Uterus (tissue), 4 donors: ENCODE data around the gene ACRBP. TPM values are rescaled to one million over a fixed set of nuclear protein-coding genes. Genes with fewer than 3 reads are reported as not detected.
"Not testable (repeated sequence)": the region's sequence is repeated elsewhere in the genome, so short reads cannot be mapped to it uniquely, and the experiment has no call there.

Experiments used
- DNase-seq, 2 donors: peaks; one replicate each; pipeline ENCODE4 v3.0.0-alpha.2; 2019 to 2020
- H3K27ac ChIP-seq, 2 donors: fragments of 200-600 bp; sonication (generic); 1 replicate in 1 of 2; 2 replicates in 1 of 2; pipeline ENCODE4 v1.5.1; 2016 to 2018
- H3K27me3 ChIP-seq, 2 donors: fragments of 200-600 bp; sonication (generic); one replicate each; pipeline ENCODE4 v1.5.1; 2018 to 2019; ENCODE audit warnings: control low read depth in 1 of 2
- H3K36me3 ChIP-seq, 2 donors: fragments of 200-600 bp; sonication (generic); one replicate each; pipeline ENCODE4 v1.5.1; 2019; ENCODE audit warnings: control low read depth in 1 of 2
- H3K4me1 ChIP-seq, 2 donors: fragments of 200-600 bp; sonication (generic); one replicate each; pipeline ENCODE4 v1.5.1; 2018 to 2019; ENCODE audit warnings: control low read depth in 1 of 2
- H3K4me3 ChIP-seq, 2 donors: fragments of 200-600 bp; sonication (generic); 1 replicate in 1 of 2; 2 replicates in 1 of 2; pipeline ENCODE4 v1.5.1; 2018 to 2019; ENCODE audit warnings: mild to moderate bottlenecking in 1 of 2
- H3K9me3 ChIP-seq, 2 donors: fragments of 200-600 bp; sonication (generic); one replicate each; pipeline ENCODE4 v1.5.1; 2019; ENCODE audit warnings: control low read depth in 1 of 2
- CTCF ChIP-seq, 4 experiments: fragments of 200-600 bp in 2 of 4; fragments of 450-650 bp in 2 of 4; sonication (generic) in 2 of 4; IDR thresholded peaks; one replicate each; pipeline ENCODE4 v1.5.1; 2016 to 2019; ENCODE audit warnings: antibody characterized with exemption in 4 of 4, mild to moderate bottlenecking in 2 of 4, moderate library complexity in 1 of 4
- POLR2A ChIP-seq, 2 donors: fragments of 450-650 bp; IDR thresholded peaks; one replicate each; pipeline ENCODE4 v1.6.1; 2016; ENCODE audit warnings: antibody characterized with exemption in 2 of 2, mild to moderate bottlenecking in 1 of 2, moderate library complexity in 1 of 2
- intact Hi-C: fragments of 100-400 bp; cut with DNase I; formaldehyde crosslinking; loops from one replicate; pipeline ENCODE4 v1.15.1; 2023; ENCODE audit warnings: low total_unique reads
- total RNA-seq, 4 donors: library from RNA; depleted of rRNA in 3 of 4; stranded (reverse); fragments of >200 nt in 3 of 4; gene quantifications; one replicate each; pipeline versions ENCODE4 v1.1.0 to v1.2.4, GENCODE V29; 2014 to 2023
- donor health status: DM: yes; HTN: yes; CAD: no.

ACRBP gene
- total RNA-seq, 4 donors from 2014 or later, result 0.35 to 1.6 (median 1.5) TPM; not detected in 1

DNA sequence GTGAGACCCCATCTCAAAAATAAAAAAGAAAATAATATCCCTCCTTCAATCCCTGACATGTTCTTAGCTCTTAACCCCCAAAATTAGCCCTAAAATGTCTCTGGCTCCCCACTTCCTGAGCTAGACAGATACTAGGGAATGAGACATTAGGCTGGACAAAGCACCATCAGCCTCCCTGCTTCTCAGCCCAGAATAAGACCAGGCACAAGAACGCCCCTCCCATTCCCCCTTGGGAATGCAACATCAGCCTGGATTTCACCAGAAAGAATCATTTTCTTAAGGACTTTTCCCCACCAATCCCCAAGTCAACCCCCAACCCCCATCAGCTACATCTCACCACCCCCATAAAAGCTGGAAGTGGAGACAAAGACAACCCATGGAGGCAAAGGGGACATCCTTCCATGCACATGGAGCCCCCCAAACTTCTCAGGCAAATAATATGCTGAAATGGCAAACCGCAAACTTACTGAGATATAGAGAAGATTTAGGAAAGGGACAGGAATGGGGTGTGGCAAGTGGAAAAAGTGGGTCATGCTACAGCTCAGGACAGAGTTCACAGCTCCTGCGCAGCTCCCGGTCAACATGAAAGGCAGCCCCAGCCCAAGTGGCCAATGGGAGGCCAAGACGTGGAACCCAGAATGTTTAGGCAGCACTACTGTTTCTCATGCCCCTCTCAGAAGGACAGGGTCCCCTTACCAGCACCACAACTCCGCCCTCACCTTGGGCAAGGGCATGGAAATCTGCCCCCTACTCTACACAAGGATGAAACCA, 42.8 kb downstream of the ACRBP start:
- DNase-seq, result no peak
- no peaks in the 10 kb centered on the region for H3K36me3 ChIP-seq
- H3K4me3 ChIP-seq, result peak overlapping the region; percentile 99 to 100
- no peak for TF ChIP-seq CTCF (IDR thresholded peaks at IDR 0.05)
- TF ChIP-seq POLR2A (IDR thresholded peaks at IDR 0.05), result no peak
- H3K27ac ChIP-seq, result peak overlapping the region; percentile 98 to 100
- no peaks in the 10 kb centered on the region for H3K27me3 ChIP-seq
- H3K4me1 ChIP-seq, result peaks cover 9 to 14% of the 10 kb centered on the region in 2 donors
- intact Hi-C loops, result no loop called here
- H3K9me3 ChIP-seq, result no peaks in the 10 kb centered on the region

GRCh38 chr12:6603095-6603567, 44.1 kb downstream of the ACRBP start:
- peak overlapping the region; percentile 4 to 5 for H3K4me3 ChIP-seq
- no peak for TF ChIP-seq POLR2A (IDR thresholded peaks at IDR 0.05)
- no peak for TF ChIP-seq CTCF (IDR thresholded peaks at IDR 0.05)
- no peaks in the 10 kb centered on the region for H3K27me3 ChIP-seq
- peak overlapping the region; percentile 50 to 98 for H3K27ac ChIP-seq
- no peaks in the 10 kb centered on the region for H3K9me3 ChIP-seq
- intact Hi-C loops, result no loop called here
- H3K36me3 ChIP-seq, result no peaks in the 10 kb centered on the region
- peak; percentile 35 to 36 for DNase-seq
- peaks cover 8 to 14% of the 10 kb centered on the region in 2 donors for H3K4me1 ChIP-seq

DNA sequence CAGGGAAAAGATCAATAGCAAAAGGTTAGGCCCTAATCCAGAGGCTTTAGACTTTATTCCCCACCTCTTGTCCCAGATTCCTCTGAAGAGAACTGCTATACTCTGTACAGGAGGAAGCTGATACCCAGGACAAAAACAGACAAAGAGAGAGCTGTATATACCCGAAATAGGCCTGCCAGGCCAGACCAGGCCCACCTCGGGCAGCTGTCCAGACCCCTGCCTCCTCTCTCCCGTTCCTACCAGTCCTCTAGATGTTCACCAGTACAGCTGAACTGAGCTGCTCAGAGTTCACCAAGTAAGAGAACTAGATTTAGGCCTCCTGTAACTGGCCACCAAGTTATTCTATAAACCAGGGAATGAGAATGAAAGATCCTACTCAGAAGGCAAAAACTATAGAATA, 44.7 kb downstream of the ACRBP start:
- Histone ChIP-seq H3K4me1 (peaks cover 6 to 14% of the 10 kb centered on the region in 2 donors), H3K4me3 (no peak overlapping the region), H3K27ac (peak overlapping the region; percentile 50 to 98), H3K27me3 (no peaks in the 10 kb centered on the region), H3K36me3 (no peaks in the 10 kb centered on the region), H3K9me3 (no peaks in the 10 kb centered on the region)
- DNase-seq, result no peak
- TF ChIP-seq CTCF (IDR thresholded peaks at IDR 0.05) (no peak), POLR2A (IDR thresholded peaks at IDR 0.05) (no peak)
- intact Hi-C loops, result no loop called here

DNA sequence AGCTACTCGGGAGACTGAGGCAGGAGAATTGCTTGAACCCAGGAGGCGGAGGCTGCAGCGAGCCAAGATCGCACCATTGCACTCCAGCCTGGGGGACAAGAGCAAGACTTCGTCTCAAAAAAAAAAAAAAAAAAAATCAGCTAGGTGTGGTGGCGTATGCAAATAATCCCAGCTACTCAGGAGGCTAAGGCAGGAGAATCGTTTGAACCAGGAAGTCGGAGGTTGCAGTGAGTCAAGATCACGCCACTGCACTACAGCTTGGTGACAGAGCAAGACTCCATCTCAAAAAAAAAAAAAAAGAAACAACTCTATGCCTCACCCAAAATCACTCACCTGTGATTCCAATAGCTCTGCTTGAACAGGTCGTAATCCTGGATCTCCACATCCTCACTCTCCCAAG, 51.6 kb downstream of the ACRBP start:
- H3K36me3 ChIP-seq, H3K4me1 ChIP-seq, intact Hi-C loops, H3K9me3 ChIP-seq, DNase-seq, H3K27ac ChIP-seq, H3K27me3 ChIP-seq, H3K4me3 ChIP-seq: not testable (repeated sequence)

GRCh38 chr12:6592087-6592486, 55.1 kb downstream of the ACRBP start:
- H3K36me3 ChIP-seq, result no peaks in the 10 kb centered on the region

More at GRCh38 chr12:6592087-6592486, 55.1 kb downstream of the ACRBP start:
- TF ChIP-seq CTCF (IDR thresholded peaks at IDR 0.05) (no peak), POLR2A (IDR thresholded peaks at IDR 0.05) (no peak)
- H3K9me3 ChIP-seq, result no peaks in the 10 kb centered on the region
- no peak overlapping the region for H3K27ac ChIP-seq
- intact Hi-C loops, result no loop called here
- no peak overlapping the region for H3K4me3 ChIP-seq
- no peaks in the 10 kb centered on the region for H3K4me1 ChIP-seq
- no peaks in the 10 kb centered on the region for H3K27me3 ChIP-seq
- no peak for DNase-seq

Other genes with a start within 250 kb of the ACRBP start
- 1 to 10 TPM in 1 of 4 donors, under 1 TPM in 1, not detected in 2; 0.35 to 1.4 TPM for gene CD27, start 202.5 kb downstream of the ACRBP start, total RNA-seq
- 10 to 100 TPM in 3 of 4 donors, 1 to 10 TPM in 1; 10.0 to 25.7 (median 17.1) TPM for gene TAPBPL, start 195.4 kb downstream of the ACRBP start, total RNA-seq
- 10 to 100 TPM in 1 of 4 donors, 1 to 10 TPM in 3; 1.0 to 17.7 (median 6.8) TPM for gene VAMP1, start 176.8 kb downstream of the ACRBP start, total RNA-seq
- gene MRPL51, start 154.2 kb downstream of the ACRBP start, total RNA-seq, result 10 to 100 TPM; 14.1 to 83.7 (median 36.4) TPM
- gene NCAPD2, start 153.3 kb downstream of the ACRBP start, total RNA-seq, result 100 to 1,000 TPM in 1 of 4 donors, 10 to 100 TPM in 2, 1 to 10 TPM in 1; 2.8 to 145 (median 19.3) TPM
- gene GAPDH, start 112.9 kb downstream of the ACRBP start, total RNA-seq, result 1,000 to 10,000 TPM in 2 of 4 donors, 100 to 1,000 TPM in 2; 962 to 1,122 (median 1,020) TPM
- 10 to 100 TPM; 17.1 to 50.6 (median 32.8) TPM for gene IFFO1, start 91.4 kb downstream of the ACRBP start, total RNA-seq
- gene NOP2, start 79.1 kb downstream of the ACRBP start, total RNA-seq, result 10 to 100 TPM in 2 of 4 donors, 1 to 10 TPM in 2; 4.1 to 47.6 (median 10.1) TPM
- gene CHD4, start 40.1 kb downstream of the ACRBP start, total RNA-seq, result 100 to 1,000 TPM in 3 of 4 donors, 10 to 100 TPM in 1; 99.4 to 323 (median 247) TPM
- 1 to 10 TPM in 1 of 4 donors, under 1 TPM in 1, not detected in 2; 0.61 to 1.3 TPM for gene LPAR5, start 11.5 kb downstream of the ACRBP start, total RNA-seq
- 100 to 1,000 TPM in 1 of 4 donors, 10 to 100 TPM in 3; 25.2 to 180 (median 62.0) TPM for gene ING4, start 15.7 kb upstream of the ACRBP start, total RNA-seq
- gene ZNF384, start 41.9 kb upstream of the ACRBP start, total RNA-seq, result 10 to 100 TPM; 13.6 to 71.3 (median 33.1) TPM
- gene PIANP, start 53.4 kb upstream of the ACRBP start, total RNA-seq, result 10 to 100 TPM in 1 of 4 donors, 1 to 10 TPM in 1, under 1 TPM in 1, not detected in 1; 0.55 to 11.5 (median 1.5) TPM
- gene COPS7A, start 76.6 kb upstream of the ACRBP start, total RNA-seq, result 10 to 100 TPM; 35.6 to 50.3 (median 37.7) TPM
- 100 to 1,000 TPM; 124 to 408 (median 147) TPM for gene MLF2, start 105.7 kb upstream of the ACRBP start, total RNA-seq
- gene PTMS, start 118.9 kb upstream of the ACRBP start, total RNA-seq, result 100 to 1,000 TPM; 105 to 853 (median 140) TPM
- 10 to 100 TPM in 1 of 4 donors, 1 to 10 TPM in 2, under 1 TPM in 1; 0.41 to 14.6 (median 4.0) TPM for gene LAG3, start 125.1 kb upstream of the ACRBP start, total RNA-seq
- 10 to 100 TPM in 2 of 4 donors, 1 to 10 TPM in 2; 1.0 to 24.3 (median 10.4) TPM for gene CD4, start 142.1 kb upstream of the ACRBP start, total RNA-seq
- gene GPR162, start 174.4 kb upstream of the ACRBP start, total RNA-seq, result 10 to 100 TPM in 1 of 4 donors, 1 to 10 TPM in 2, under 1 TPM in 1; 0.29 to 23.1 (median 3.4) TPM
- 10 to 100 TPM; 27.4 to 90.1 (median 59.9) TPM for gene P3H3, start 181.0 kb upstream of the ACRBP start, total RNA-seq
- 10 to 100 TPM in 1 of 4 donors, 1 to 10 TPM in 1, under 1 TPM in 1, not detected in 1; under 0.01 to 18.3 (median 2.7) TPM for gene GNB3, start 193.5 kb upstream of the ACRBP start, total RNA-seq
- gene CDCA3, start 203.9 kb upstream of the ACRBP start, total RNA-seq, result 1 to 10 TPM in 1 of 4 donors, under 1 TPM in 1, not detected in 2; 0.76 to 9.6 TPM
- gene USP5, start 204.7 kb upstream of the ACRBP start, total RNA-seq, result 10 to 100 TPM; 37.1 to 68.6 (median 52.8) TPM
- 100 to 1,000 TPM; 159 to 307 (median 240) TPM for gene TPI1, start 220.1 kb upstream of the ACRBP start, total RNA-seq
- gene SPSB2, start 225.9 kb upstream of the ACRBP start, total RNA-seq, result 10 to 100 TPM in 1 of 4 donors, 1 to 10 TPM in 3; 2.8 to 11.3 (median 5.0) TPM